Dendritic cell treated with granulocyte-macrophage colony-stimulating factor and Interleukin-4, amounts not matched to agents 40 ng/mL and 50 ng/mL, for 4 days (primary cell): ENCODE results near the gene LAMA1.

Source experiments
- H3K27ac Mint-ChIP-seq: one replicate; pipeline ENCODE4 v1.8.0; 2022; ENCODE audit warnings: mild to moderate bottlenecking, mixed read lengths
- H3K27me3 Mint-ChIP-seq: one replicate; pipeline ENCODE4 v1.8.0; 2022; ENCODE audit warnings: mild to moderate bottlenecking, mixed read lengths
- H3K36me3 Mint-ChIP-seq: one replicate; pipeline ENCODE4 v1.8.0; 2022; ENCODE audit warnings: low read depth, mixed read lengths
- H3K4me1 Mint-ChIP-seq: one replicate; pipeline ENCODE4 v1.8.0; 2022; ENCODE audit warnings: low read depth, mixed read lengths
- H3K4me3 Mint-ChIP-seq: one replicate; pipeline ENCODE4 v1.8.0; 2022; ENCODE audit warnings: mild to moderate bottlenecking, moderate library complexity, mixed read lengths
- H3K9me3 Mint-ChIP-seq: one replicate; pipeline ENCODE4 v1.8.0; 2022; ENCODE audit warnings: mixed read lengths
- intact Hi-C: fragments of 100-400 bp; cut with micrococcal nuclease; formaldehyde crosslinking; loops from one replicate; pipeline ENCODE4 v1.15.0; 2022

The LAMA1 gene

DNA sequence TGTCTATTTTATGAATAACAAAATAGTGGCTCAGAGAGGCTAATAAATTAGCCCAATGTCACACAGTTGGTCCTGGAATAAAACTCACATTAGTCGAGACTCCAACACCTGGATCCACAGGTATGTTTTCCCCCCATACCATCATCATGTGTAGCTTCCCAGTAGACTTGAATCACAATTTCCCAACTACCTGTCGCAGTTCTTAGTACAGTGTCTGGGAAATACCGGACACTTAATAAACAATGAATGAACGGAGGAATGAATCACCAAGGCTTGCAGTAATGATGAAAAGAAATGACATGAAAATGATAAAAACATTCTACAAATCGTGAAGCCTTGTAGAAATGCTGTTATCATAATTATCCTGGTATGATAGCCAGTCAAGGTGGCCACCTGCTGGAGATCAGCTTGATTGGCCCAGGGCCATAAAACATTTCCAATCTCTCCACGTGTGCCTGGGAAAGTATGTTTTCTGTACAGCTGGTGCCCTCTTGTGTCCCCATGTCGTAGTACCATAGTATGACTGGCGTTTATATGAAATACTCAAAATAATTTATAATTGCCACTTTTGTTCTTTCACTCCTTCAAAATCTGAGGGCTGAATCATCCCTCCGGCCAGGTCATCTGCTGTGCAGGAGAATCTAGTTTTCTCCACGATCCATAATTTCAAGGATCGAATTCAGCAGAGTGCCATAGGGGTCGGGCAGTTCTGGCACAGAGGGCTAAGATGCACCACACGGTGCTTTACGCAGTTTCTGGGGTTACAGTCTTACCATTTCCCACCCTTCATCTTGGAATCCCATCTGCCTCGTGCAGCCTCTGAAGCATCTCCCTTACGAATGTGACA is 95.4 kb downstream of the LAMA1 start:
- Mint-ChIP-seq H3K27me3 (no peaks in the 10 kb centered on the region), H3K27ac (no peak overlapping the region), H3K9me3 (no peaks in the 10 kb centered on the region), H3K36me3 (no peaks in the 10 kb centered on the region), H3K4me3 (no peak overlapping the region), H3K4me1 (no peaks in the 10 kb centered on the region)
- intact Hi-C loops: no loop called here

DNA sequence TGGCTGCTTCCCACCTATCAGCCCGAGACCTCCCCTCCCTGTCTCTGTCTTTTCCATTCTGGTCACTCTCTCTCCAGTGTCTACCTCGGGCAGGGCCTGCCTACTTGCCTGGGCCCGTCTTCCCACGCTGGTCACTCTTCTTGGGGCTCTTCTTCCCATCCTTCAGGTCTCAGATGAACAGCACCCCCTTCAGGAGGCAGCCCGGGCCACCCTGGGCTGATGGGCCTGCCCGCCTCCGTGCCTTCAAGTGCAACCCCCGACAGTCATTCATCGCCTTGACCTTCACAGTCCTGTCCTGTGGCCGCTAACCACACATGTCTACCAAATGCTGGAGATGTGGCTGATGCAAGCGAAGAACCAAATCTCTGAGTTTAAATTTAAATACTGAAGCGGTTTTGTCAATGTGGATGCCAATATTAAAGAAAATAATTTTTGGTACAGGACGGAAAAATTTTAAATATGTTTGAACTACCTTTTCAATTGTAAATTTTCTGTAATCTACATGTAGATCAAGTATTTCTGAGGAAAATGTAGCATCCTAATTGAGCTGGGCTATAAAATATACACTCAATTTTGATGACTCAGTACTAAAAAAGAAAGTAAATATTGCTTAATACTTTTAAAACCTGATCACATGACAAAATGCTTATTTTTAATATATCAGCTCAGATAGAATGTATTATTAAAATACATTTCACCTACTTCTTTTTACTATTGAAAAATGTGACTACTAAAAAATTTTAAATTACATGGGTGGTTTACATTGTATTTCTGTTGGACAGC is 96.4 kb downstream of the LAMA1 start:
- no peaks in the 10 kb centered on the region for H3K36me3 Mint-ChIP-seq
- H3K4me3 Mint-ChIP-seq: no peak overlapping the region
- no peaks in the 10 kb centered on the region for H3K27me3 Mint-ChIP-seq
- H3K9me3 Mint-ChIP-seq: no peaks in the 10 kb centered on the region
- intact Hi-C loops: no loop called here
- H3K27ac Mint-ChIP-seq: no peak overlapping the region
- H3K4me1 Mint-ChIP-seq: no peaks in the 10 kb centered on the region

DNA sequence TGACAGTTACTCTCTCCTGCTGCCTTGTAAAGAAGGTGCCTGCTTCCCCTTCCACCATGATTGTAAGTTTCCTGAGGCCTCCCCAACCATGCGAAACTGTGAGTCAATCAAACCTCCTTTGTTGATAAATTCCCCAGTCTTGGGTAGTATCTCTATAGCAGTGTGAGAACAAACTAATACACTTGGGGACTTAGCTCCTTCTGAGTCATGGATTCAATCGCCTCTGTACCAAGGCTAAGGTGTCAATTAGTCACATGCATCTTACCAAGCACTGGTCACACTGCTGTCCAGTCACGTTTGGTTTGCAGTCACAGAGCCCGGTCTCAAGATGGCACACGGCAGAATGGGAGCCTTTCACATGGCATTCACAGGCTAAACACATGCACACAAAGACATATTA is 100.6 kb downstream of the LAMA1 start:
- no peak overlapping the region for H3K27ac Mint-ChIP-seq

DNA sequence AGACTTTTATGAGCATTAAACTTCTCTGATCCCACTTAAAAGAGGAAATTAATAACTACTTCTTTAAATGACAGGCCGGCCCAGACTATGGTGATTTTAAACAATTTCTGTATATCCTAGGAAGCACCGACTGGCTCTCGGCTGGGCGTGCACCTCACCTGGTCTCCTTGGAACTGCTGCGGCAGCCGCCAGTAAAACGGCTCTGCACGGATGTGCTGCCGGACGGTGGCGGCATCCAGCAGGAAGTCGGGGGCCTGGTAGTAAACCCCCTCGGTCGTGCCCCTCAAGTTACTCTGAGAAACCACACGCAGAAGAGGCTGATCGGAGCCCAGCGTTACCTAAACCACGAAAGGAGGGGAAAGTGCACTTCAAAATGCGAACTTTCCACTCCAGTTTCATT is 106.5 kb downstream of the LAMA1 start:
- no peak overlapping the region for H3K4me3 Mint-ChIP-seq
- H3K36me3 Mint-ChIP-seq: no peaks in the 10 kb centered on the region

More for the DNA sequence above, 100.6 kb downstream of the LAMA1 start:
- H3K27me3 Mint-ChIP-seq: no peaks in the 10 kb centered on the region
- no peaks in the 10 kb centered on the region for H3K4me1 Mint-ChIP-seq
- no peaks in the 10 kb centered on the region for H3K9me3 Mint-ChIP-seq
- H3K36me3 Mint-ChIP-seq: no peaks in the 10 kb centered on the region
- intact Hi-C loops: no loop called here
- no peak overlapping the region for H3K4me3 Mint-ChIP-seq

DNA sequence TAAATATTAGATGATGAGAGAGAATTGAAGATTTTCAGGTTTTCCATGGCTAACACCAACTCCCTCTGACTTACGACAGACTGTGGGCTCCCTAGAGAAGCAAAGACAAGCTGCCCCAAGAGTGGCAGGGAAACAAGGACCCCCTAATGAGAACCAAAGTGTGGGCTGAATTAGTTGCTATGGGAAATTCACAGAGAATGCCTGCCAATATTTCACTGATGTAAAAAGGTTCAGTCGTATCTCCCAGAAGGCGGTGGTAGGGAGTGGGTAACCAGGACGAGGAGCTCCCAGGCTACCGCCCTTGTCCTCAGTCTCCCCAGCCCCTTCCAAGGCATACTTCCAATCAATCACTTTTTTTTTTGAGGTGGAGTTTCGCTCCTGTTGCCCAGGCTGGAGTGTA is 113.6 kb downstream of the LAMA1 start:
- Mint-ChIP-seq H3K27me3 (no peaks in the 10 kb centered on the region), H3K36me3 (no peaks in the 10 kb centered on the region), H3K9me3 (no peaks in the 10 kb centered on the region), H3K27ac (no peak overlapping the region), H3K4me1 (no peaks in the 10 kb centered on the region), H3K4me3 (no peak overlapping the region)
- intact Hi-C loops: no loop called here

More for the DNA sequence above, 106.5 kb downstream of the LAMA1 start:
- Mint-ChIP-seq H3K27me3 (no peaks in the 10 kb centered on the region), H3K9me3 (no peaks in the 10 kb centered on the region), H3K4me1 (no peaks in the 10 kb centered on the region), H3K27ac (no peak overlapping the region)
- intact Hi-C loops: no loop called here

DNA sequence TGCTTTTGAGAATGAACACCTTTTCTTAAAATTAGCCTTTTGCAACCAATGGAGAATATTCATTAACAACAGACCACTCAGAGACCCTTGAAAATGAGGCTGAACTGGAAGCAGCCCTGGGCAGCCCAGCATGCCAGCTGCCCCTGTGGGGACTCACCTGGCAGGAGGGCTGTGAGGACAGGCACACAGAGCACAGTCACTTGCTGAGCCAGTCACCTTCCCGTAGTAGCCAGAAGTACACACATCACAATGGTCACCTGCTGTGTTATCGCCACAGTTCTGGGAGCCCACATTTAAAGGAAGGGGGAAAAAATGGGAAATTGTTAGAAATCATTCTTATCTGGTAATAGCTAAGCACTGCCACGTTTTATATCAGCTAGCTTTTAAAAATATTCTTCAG is 115.5 kb downstream of the LAMA1 start:
- Mint-ChIP-seq H3K36me3 (no peaks in the 10 kb centered on the region), H3K4me3 (no peak overlapping the region), H3K27me3 (no peaks in the 10 kb centered on the region), H3K4me1 (no peaks in the 10 kb centered on the region), H3K27ac (no peak overlapping the region), H3K9me3 (no peaks in the 10 kb centered on the region)
- intact Hi-C loops: no loop called here

DNA sequence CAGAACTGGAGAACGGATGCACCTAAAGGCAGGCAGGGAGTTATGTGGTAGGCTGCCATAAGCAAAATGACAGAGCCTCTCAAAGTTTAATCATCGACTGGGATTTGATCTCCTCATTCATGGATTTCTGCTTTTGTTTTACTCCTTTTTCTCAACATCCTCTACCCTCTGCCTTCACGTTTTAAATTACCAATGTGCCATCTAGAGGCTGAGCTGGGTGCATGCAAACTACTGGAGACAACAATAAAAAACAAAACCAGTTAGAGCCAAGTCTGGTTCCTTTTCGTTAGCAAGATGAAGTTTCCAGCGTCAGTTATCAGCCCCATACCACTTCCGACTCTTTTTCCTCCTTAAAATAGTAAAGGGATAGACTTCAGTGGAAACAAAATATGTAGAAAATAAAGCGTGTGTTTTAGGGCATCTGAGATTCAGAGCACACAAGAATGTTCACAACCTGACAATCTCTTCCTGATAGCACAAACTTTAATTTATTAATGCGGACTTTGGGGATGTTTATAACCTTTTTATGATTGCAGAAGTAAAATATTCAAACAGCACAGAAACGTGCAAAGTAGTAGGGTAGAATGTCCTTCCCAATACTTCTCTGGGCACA is 117.0 kb downstream of the LAMA1 start:
- no peaks in the 10 kb centered on the region for H3K36me3 Mint-ChIP-seq
- H3K9me3 Mint-ChIP-seq: no peaks in the 10 kb centered on the region
- H3K4me1 Mint-ChIP-seq: no peaks in the 10 kb centered on the region
- intact Hi-C loops: no loop called here
- no peak overlapping the region for H3K27ac Mint-ChIP-seq
- no peak overlapping the region for H3K4me3 Mint-ChIP-seq
- no peaks in the 10 kb centered on the region for H3K27me3 Mint-ChIP-seq

DNA sequence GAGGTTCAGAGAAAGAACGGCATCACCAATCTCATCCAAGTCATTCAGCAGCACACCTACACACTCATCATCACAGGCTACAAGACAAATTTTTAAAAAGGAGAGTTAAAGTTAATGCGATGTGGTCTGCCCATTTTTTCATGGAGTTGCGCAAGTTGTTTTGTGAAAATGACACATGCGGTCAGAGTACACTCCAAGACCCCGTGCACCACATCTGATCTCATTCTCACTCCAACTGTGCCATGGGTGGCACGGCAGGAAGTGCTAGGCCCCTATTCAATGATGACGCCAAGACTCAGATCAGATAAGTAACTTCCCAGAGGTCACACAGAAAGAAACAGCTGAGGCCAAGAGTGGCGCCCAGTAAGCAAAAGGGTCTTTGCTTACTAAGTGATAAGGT is 119.8 kb downstream of the LAMA1 start:
- no peak overlapping the region for H3K4me3 Mint-ChIP-seq
- intact Hi-C loops: no loop called here

DNA sequence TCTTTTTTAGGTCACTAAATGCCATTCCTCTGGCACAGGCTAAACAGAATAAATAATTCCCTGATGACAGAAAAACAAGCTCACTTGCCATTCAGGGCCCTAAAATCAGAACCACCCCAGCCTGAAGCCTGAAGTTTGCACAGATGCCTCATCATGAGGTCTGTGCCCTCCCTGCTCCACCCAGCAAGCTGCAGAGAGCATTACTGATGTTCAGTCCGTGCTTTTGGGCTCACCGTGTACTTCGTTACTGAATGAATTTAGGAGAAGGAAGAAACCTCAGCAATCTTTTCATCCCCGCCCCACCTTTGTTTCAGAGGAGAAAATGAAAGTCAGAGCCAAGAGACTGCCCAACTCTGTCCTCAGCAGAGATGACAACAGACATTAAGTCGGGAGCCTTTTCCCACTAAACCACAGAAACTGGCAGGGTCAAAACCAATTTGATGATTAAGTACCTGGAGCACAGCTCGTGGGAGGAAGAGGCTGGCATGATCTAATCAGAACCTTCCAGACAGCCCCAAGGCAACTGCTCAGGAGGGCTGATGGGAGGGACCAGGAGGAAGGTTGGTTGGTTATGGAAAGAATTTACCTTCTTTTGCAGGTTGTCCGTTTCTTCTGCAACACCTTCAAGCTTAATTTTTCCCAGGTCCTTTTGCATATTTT is 122.7 kb downstream of the LAMA1 start:
- Mint-ChIP-seq H3K27me3 (peaks cover 6% of the 10 kb centered on the region), H3K36me3 (no peaks in the 10 kb centered on the region), H3K27ac (no peak overlapping the region), H3K9me3 (no peaks in the 10 kb centered on the region), H3K4me3 (no peak overlapping the region), H3K4me1 (no peaks in the 10 kb centered on the region)
- intact Hi-C loops: no loop called here

More for the DNA sequence above, 119.8 kb downstream of the LAMA1 start:
- Mint-ChIP-seq H3K9me3 (no peaks in the 10 kb centered on the region), H3K27me3 (peaks cover 6% of the 10 kb centered on the region), H3K36me3 (no peaks in the 10 kb centered on the region), H3K4me1 (no peaks in the 10 kb centered on the region), H3K27ac (no peak overlapping the region)

DNA sequence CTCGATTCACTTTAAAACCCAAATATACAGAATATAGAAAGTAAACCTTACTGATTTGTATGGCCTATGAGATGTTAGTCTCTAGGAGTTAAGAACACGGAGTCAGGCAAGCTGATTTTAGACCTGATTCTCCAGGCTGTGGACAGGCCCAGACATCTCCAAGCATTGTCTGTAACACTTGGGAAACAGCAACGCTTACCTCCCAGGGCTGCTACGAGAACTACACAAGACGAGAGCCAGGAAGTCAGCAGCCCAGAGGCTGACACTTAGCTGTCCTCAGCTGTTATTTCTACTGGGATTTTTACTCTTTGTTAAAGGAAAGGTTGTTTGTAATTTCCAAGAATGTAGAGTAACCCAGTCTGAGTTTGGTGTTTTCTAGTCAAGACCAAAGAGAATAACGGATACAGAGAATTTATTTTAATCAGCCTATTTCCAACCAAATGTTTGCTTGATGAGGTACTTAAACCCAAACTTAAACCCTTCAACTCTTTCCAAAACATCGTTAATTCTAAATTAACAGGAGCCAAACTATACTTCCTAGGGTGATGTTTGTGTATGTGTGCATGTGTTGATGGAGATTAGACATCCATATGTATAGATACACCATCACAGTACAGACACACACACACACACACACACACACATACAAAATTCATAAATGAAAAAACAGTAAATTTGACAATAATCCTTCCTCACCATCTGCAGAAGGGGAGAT is 123.4 kb downstream of the LAMA1 start:
- Mint-ChIP-seq H3K4me3 (no peak overlapping the region), H3K36me3 (no peaks in the 10 kb centered on the region), H3K27me3 (peaks cover 6% of the 10 kb centered on the region), H3K9me3 (no peaks in the 10 kb centered on the region), H3K27ac (no peak overlapping the region), H3K4me1 (no peaks in the 10 kb centered on the region)
- intact Hi-C loops: no loop called here

DNA sequence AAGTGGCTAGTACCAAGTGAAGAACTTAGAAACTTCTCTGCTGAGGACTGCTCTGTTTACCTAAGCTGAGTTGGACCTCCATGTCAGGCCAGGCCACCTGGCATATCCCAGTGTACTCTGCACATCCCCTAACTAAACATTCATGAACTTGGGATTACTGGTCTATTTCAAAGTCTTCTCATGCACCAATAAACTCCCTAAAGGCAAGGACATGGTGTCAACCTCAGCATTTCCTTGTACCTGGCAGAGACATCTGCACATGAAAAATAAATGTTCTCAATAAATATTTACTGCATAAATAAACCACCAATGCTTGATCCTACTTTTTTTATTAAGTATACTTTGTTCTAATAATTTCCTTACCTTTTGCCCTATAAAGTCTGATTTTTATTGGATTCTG is 124.8 kb downstream of the LAMA1 start:
- no peak overlapping the region for H3K27ac Mint-ChIP-seq
- no peak overlapping the region for H3K4me3 Mint-ChIP-seq
- H3K27me3 Mint-ChIP-seq: peaks cover 6% of the 10 kb centered on the region
- H3K4me1 Mint-ChIP-seq: no peaks in the 10 kb centered on the region
- no peaks in the 10 kb centered on the region for H3K36me3 Mint-ChIP-seq
- intact Hi-C loops: no loop called here
- no peaks in the 10 kb centered on the region for H3K9me3 Mint-ChIP-seq

DNA sequence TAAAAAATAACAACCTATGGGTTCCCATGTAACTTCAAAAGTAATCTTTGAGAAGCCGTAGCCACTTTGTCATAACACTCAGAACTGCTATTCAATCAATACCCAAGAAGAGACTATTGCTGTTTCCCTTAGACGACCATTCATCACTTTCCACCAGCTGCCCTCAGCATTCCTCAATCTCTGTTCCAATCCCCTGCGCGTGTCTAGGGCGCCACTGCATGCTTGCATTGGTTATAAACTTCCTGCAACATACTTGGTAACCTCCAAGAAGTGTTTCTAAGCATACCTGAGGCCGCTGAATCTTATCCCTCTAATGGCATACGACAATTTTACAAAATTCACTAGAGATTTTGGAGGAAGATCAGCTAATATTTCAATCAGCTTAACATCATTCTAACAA is 134.2 kb downstream of the LAMA1 start:
- no peaks in the 10 kb centered on the region for H3K36me3 Mint-ChIP-seq
- H3K27ac Mint-ChIP-seq: no peak overlapping the region
- intact Hi-C loops: no loop called here
- H3K4me3 Mint-ChIP-seq: no peak overlapping the region
- H3K4me1 Mint-ChIP-seq: no peaks in the 10 kb centered on the region
- H3K27me3 Mint-ChIP-seq: no peaks in the 10 kb centered on the region
- H3K9me3 Mint-ChIP-seq: no peaks in the 10 kb centered on the region

DNA sequence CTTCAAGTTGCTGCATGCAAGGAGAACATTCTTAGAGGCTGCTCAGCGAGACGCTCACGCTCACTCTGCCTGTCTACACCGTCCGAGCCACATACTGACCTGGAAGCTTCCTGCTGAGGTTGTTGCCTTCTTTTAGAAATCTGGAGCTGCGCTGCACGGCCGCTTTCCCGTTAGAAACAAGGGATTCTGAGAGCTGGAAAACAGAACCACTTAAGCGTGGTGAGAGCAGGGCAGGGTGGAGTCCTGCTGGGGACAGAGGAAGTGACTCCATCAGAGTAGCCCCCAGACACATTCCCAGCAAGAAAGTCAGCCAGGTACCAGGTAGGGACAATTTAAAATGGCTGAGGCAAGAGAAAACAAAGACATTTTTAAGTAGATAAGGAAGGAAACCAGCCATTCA is 135.2 kb downstream of the LAMA1 start:
- no peak overlapping the region for H3K27ac Mint-ChIP-seq
- H3K9me3 Mint-ChIP-seq: no peaks in the 10 kb centered on the region
- intact Hi-C loops: no loop called here
- no peaks in the 10 kb centered on the region for H3K4me1 Mint-ChIP-seq
- H3K36me3 Mint-ChIP-seq: no peaks in the 10 kb centered on the region
- no peak overlapping the region for H3K4me3 Mint-ChIP-seq
- H3K27me3 Mint-ChIP-seq: no peaks in the 10 kb centered on the region
